ENCODE measurements around the gene ZNF865.

The ZNF865 gene

DNA sequence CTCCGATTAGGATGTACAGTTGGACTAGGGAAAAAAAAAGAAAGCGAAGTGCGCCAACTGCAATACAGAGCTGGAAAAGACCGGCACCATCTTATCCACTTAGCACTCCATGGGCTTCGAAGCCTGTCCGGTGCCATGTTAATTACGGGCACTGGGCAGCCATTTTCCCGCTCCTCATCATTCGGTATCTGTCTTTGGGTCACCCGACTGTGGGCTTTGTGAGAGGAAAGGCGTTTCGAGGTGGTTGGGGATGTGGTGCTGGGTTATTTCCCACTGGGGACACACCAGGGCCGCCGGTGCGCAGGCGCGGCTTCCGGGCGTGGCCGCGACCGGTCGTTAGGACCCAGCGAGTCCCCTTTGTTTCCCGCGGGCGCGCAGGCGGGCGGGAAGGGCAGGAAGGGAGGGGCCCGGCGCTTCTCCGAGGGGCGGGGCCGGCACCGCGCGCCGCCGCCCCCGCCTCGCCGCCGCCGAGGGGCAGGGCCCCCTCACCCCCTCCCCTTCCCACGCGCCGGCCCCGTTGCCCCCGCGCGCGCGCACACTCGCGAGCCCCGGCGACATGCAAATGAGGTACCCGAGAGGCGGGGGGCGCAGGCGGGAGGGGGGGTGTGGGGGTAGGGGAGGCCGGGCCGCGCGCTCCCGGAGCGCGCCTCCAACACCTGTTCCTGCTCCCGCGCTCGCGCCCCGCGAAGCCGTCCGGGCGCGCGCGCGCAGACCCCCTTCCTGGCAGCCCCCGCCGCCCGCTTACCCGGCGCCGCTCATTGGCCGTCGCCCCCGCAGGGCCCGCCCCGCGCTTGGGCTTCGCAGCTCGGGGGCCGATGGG lies 5.4 kb upstream of the ZNF865 start, which contains the start of gene ZNF524:
Gene ZNF524 (plus strand): TSS at position 447 of the 820 bp plus-strand sequence. CDS start 1,825 bp downstream, outside the sequence.
- peak within 1 kb of the TSS; percentile 84 for H3K4me3 ChIP-seq (ENCODE audit: low read depth, low read length)
- DNase-seq (ENCODE audit: low read depth, low spot score) = peak; percentile 69
- no peak for TF ChIP-seq CTCF (IDR thresholded peaks at IDR 0.05; ENCODE audit: low read depth, low read length)
- in situ Hi-C loops (cut with HindIII; ENCODE audit: low sequenced_read_pairs) = no loop called here

DNA sequence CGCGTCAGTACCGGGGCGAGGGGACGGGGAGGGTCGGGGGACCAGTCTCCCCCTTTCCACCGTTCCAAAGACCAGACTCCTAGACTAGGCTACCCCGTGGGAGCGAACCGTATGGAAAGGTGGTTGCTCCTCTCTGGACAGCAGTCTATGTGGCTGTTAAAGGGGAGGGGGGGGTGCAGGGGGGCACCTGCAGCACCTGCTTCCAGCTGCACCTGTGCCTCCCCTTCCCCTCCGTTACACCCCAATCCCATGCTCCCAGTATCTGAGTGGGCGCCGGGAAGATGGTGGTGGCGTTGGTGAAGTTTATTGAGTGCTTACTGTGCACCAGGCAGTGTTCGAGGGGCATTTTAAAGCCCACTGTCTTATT lies 4.8 kb upstream of the ZNF865 start:
- TF ChIP-seq CTCF (IDR thresholded peaks at IDR 0.05; ENCODE audit: low read depth, low read length) = no peak

GRCh38 chr19:55601084-55601483 lies 4.4 kb upstream of the ZNF865 start:
- TF ChIP-seq CTCF (IDR thresholded peaks at IDR 0.05; ENCODE audit: low read depth, low read length) = no peak
- H3K4me3 ChIP-seq (ENCODE audit: low read depth, low read length) = peak overlapping the region; percentile 84
- in situ Hi-C loops (cut with HindIII; ENCODE audit: low sequenced_read_pairs) = no loop called here
- DNase-seq (ENCODE audit: low read depth, low spot score) = no peak

More for the DNA sequence above, 4.8 kb upstream of the ZNF865 start:
- no peak for DNase-seq (ENCODE audit: low read depth, low spot score)
- in situ Hi-C loops (cut with HindIII; ENCODE audit: low sequenced_read_pairs) = no loop called here
- H3K4me3 ChIP-seq (ENCODE audit: low read depth, low read length) = peak overlapping the region; percentile 84

DNA sequence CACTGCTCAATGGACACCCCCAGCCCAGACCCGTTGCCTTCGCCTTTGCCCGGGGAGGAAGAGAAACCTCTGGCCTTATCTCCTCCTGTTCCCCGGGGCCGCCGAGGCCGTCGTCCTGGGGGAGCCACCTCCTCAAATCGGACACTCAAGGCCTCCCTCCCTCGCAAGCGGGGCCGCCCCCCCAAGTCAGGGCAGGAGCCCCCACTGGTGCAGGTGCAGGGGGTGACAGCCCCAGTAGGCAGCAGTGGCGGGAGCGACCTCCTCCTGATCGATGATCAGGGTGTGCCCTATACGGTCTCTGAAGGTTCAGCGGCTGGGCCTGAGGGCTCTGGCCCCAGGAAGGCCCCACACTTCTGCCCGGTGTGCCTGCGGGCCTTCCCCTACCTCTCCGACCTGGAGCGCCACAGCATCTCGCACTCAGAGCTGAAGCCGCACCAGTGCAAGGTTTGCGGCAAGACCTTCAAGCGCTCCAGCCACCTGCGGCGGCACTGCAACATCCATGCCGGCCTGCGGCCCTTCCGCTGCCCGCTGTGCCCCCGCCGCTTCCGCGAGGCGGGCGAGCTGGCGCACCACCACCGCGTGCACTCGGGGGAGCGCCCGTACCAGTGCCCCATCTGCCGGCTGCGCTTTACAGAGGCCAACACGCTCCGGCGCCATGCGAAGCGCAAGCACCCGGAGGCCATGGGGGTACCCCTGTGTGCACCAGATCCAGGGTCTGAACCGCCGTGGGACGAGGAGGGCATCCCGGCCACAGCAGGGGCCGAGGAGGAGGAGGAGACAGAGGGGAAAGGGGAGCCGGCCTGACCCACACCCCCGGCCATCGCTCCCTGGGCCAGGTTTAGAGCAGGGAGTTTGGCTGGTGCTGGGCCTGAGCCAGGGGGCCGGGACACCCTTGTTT lies 3.1 kb upstream of the ZNF865 start:
- in situ Hi-C loops (cut with HindIII; ENCODE audit: low sequenced_read_pairs) = no loop called here
- no peak for DNase-seq (ENCODE audit: low read depth, low spot score)
- no peak overlapping the region for H3K4me3 ChIP-seq (ENCODE audit: low read depth, low read length)
- no peak for TF ChIP-seq CTCF (IDR thresholded peaks at IDR 0.05; ENCODE audit: low read depth, low read length)

- no peak overlapping the region for H3K4me3 ChIP-seq (ENCODE audit: low read depth, low read length)
- no peak for TF ChIP-seq CTCF (IDR thresholded peaks at IDR 0.05; ENCODE audit: low read depth, low read length)
- in situ Hi-C loops (cut with HindIII; ENCODE audit: low sequenced_read_pairs) = no loop called here
- DNase-seq (ENCODE audit: low read depth, low spot score) = no peak
Observed at GRCh38 chr19:55603115-55603514, 2.3 kb upstream of the ZNF865 start.

- in situ Hi-C loops (cut with HindIII; ENCODE audit: low sequenced_read_pairs) = no loop called here
- H3K4me3 ChIP-seq (ENCODE audit: low read depth, low read length) = no peak overlapping the region
- DNase-seq (ENCODE audit: low read depth, low spot score) = no peak
- TF ChIP-seq CTCF (IDR thresholded peaks at IDR 0.05; ENCODE audit: low read depth, low read length) = no peak
Observed at GRCh38 chr19:55603581-55604292, 1.7 kb upstream of the ZNF865 start.
